Measurements from ENCODE around the gene KRT85.
"Not testable (repeated sequence)": the region's sequence is repeated elsewhere in the genome, so short reads cannot be mapped to it uniquely, and the experiment has no call there.

Gene KRT85

GRCh38 chr12:52323416-52324152 lies 43.7 kb downstream of the KRT85 start:
- no peak for DNase-seq (ENCODE audit: low read depth, low spot score)

- DNase-seq (ENCODE audit: low read depth, low spot score), result no peak
Measured at GRCh38 chr12:52323001-52323400, 44.3 kb downstream of the KRT85 start.

- no peak for DNase-seq (ENCODE audit: low read depth, low spot score)
Measured at GRCh38 chr12:52322069-52322468, 45.2 kb downstream of the KRT85 start.

- DNase-seq (ENCODE audit: low read depth, low spot score), result no peak
Measured at GRCh38 chr12:52321418-52321817, 45.9 kb downstream of the KRT85 start.

GRCh38 chr12:52320784-52321400 lies 46.4 kb downstream of the KRT85 start, which contains the start of gene KRT83:
Gene KRT83, minus strand, starts transcription at chr12:52321398. Its CDS starts 63 bp downstream, at chr12:52321335.
- no peak for DNase-seq (ENCODE audit: low read depth, low spot score)

GRCh38 chr12:52319097-52319496 lies 48.2 kb downstream of the KRT85 start:
- DNase-seq (ENCODE audit: low read depth, low spot score), result no peak

GRCh38 chr12:52318241-52318990 lies 48.9 kb downstream of the KRT85 start:
- DNase-seq (ENCODE audit: low read depth, low spot score), result no peak

- DNase-seq (ENCODE audit: low read depth, low spot score), result no peak
Measured at GRCh38 chr12:52317468-52318052, 49.7 kb downstream of the KRT85 start.

GRCh38 chr12:52316701-52317100 lies 50.6 kb downstream of the KRT85 start:
- DNase-seq (ENCODE audit: low read depth, low spot score), result no peak

GRCh38 chr12:52316290-52316689 lies 51.0 kb downstream of the KRT85 start:
- no peak for DNase-seq (ENCODE audit: low read depth, low spot score)

- not testable (repeated sequence) for DNase-seq (ENCODE audit: low read depth, low spot score)
Measured at GRCh38 chr12:52315721-52316120, 51.6 kb downstream of the KRT85 start.

GRCh38 chr12:52314511-52314910 lies 52.8 kb downstream of the KRT85 start:
- DNase-seq (ENCODE audit: low read depth, low spot score), result no peak

- DNase-seq (ENCODE audit: low read depth, low spot score), result no peak
Measured at GRCh38 chr12:52313926-52314325, 53.4 kb downstream of the KRT85 start.

GRCh38 chr12:52313461-52313860 lies 53.8 kb downstream of the KRT85 start:
- DNase-seq (ENCODE audit: low read depth, low spot score), result no peak

- DNase-seq (ENCODE audit: low read depth, low spot score), result no peak
Measured at GRCh38 chr12:52312086-52312485, 55.2 kb downstream of the KRT85 start.

GRCh38 chr12:52311285-52311648 lies 56.0 kb downstream of the KRT85 start:
- no peak for DNase-seq (ENCODE audit: low read depth, low spot score)

- DNase-seq (ENCODE audit: low read depth, low spot score), result no peak
Measured at GRCh38 chr12:52310622-52311284, 56.5 kb downstream of the KRT85 start.

Measured in smooth muscle cell of the brain vasculature (primary cell).